GM21447 (cell line): ENCODE measurements around the gene RNF8.
"Not testable (repeated sequence)": the region's sequence is repeated elsewhere in the genome, so short reads cannot be mapped to it uniquely, and the experiment has no call there.

Experiments used
- ATAC-seq: cut with Tn5 transposase; IDR thresholded peaks from one replicate; pipeline ENCODE4 v1.9.1; 2021; ENCODE audit not compliant: unreplicated experiment

Gene RNF8

DNA sequence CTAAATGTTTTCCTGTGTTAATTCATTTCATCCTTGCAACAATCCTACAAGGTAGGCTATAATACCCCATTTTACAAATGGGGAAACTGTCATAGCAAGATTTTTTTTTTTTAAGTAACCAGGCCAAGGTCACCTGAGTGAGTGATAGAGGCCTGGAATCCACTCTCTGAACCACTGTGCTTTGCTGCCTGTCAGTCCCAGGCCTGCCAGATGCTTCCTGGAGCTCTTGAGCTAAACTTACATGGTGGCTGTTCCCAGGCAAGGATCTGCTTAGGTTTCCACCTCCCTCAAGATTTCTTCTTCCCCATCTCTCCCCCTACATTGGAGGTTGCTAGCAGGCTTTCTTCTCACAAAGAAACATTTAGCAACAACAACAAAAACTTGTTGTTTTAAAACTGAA, 32.7 kb upstream of the RNF8 start:
- no peak for ATAC-seq

DNA sequence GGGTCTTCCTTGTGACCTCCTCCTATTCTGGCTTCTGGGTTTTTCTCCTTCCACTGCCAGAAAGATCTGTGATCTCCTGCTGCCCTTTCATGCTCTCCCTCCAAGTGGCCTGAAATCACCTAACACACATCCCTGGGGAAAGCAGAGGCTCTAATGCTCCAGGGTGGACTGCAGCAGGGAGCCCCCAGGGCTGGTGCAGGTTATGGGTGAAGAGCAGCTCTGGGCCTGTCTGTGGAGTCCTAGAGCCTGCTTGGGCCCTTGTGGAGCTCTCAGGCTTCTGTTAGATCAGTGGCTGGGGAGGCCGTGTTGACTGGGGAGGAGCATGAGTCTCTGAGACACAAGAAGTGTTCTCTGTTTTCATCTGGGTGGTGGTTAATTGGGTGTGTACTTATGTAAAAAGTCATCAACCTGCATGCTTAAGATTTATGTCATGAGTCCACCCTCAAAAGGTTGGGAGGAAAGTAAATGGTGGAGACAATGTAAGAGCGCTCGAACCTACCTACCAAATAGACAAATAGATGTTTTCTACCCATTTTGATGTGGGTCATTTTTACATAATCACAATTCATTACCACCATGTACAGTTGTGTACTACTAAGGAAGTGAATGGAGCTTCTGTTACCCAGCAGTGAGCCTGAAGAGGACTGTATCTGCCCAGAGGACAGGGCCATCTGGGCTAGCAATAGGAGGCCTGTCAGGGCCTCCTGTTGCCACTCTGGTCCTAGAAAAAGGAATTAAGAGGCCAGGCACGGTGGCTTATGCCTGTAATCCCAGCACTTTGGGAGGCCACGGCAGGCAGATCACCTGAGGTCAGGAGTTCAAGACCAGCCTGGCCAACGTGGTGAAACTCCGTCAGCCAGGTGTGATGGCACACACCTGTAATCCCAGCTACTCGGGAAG, 32.0 kb upstream of the RNF8 start:
- no peak for ATAC-seq

DNA sequence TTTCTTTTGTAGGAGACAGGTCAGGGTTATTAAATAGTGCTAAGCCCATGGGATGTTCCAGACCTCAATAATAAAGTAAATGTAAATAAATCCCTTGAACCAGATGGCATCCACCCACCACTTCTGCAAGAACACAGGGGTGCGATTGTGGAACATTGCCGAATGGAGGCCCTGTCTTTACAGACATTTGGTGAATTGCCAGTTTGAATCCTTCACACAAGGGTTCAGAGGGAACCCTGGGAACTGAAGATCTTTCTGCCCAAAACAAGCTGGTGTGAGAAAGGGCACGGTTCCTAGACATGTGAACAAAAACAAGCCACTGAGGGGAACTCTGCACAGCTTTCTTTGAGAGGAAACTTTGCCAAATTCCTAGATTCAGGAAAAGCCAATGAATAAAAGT, 30.2 kb upstream of the RNF8 start:
- ATAC-seq = no peak

DNA sequence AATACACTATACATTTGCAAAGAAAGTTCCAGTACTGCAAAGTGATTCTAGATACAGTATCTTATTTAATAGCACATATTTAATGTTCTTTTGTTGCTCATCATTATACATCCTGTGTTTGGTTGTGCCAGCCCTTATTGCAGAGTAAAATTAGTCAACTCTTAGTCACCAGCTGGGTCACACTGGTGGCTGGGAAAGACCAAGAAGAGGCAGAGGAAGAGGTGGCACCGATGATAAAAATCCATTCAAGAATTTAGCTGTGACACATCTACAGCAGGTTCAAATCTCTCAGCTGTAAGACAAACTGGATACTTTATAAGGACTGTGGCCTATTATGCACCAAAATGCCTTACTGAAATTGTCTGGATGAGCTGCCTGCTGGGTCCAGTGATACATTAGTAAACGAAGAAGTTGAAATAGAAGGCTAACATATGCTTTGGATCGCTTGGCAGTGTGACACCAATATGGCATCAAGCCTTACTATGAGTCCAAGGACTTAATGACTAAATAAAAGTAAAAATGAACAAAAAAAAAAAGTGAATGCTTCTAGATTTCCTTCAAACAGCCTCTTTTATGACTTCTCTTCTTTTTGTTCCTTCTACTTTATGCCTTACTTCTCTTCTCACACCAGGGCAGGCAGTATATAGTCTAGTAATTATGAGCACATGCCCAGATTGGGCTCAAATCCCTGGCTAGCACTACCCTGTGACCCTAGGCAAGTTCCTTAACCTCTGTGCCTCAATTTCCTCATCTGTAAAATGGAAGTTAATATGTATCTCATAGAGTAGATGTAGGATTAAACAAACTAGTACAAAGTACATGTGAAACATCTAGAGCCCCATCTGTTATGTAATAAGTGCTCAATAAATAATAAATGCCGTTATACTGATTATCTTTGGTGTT, 29.4 kb upstream of the RNF8 start:
- no peak for ATAC-seq

DNA sequence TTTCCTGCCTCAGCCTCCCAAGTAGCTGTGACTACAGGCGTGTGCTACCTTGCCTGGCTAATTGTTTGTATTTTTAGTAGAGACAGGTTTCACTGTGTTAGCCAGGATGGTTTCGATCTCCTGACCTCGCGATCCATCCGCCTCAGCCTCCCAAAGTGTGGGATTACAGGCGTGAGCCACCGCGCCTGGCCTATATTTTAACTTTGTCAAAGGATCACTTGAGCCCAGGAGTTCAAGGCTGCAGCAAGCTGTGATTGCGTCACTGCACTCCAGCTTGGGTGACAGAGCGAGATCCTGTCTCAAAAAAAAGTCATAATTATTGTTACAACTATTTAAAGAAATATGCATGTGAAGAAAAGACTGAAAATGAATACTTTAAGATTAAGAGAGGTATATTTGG, 23.4 kb upstream of the RNF8 start:
- ATAC-seq = not testable (repeated sequence)

DNA sequence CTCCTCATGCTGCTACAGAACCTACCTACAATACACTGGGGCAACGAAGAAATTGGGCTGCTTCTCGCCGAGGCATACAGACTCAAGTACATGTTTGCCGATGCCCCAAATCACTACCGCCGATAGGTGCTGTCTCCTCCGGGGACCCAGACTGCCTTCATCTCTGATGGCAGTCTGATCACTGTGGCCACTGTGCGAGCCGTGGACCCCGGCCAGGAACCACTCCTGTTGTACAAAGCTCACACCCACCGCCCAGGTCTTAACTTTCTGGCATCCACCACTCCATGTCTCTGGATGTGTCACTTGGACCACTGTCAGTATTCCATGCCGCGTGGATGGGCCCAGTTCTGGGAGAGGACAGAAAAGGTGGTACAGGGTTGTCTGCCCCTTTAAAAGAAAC, 22.7 kb upstream of the RNF8 start:
- no peak for ATAC-seq

DNA sequence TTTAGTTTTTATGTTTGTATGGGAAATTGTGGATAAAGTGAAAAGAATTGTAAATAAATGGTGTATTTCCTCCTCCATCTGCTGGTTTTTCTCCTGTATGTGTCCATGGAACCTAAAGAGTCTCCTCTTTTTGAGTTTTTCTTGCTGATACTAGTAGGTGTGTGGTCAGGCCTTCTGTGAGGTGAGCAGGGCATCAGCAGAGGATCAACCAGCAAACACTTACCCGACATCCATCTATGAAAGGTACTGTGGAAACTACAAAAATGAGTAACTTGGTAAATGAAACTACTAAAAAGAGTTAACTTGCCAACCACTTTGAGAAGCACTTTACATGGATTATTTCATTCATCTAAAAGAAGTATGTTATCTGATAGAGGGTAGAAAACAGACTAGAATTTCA, 20.9 kb upstream of the RNF8 start:
- no peak for ATAC-seq

DNA sequence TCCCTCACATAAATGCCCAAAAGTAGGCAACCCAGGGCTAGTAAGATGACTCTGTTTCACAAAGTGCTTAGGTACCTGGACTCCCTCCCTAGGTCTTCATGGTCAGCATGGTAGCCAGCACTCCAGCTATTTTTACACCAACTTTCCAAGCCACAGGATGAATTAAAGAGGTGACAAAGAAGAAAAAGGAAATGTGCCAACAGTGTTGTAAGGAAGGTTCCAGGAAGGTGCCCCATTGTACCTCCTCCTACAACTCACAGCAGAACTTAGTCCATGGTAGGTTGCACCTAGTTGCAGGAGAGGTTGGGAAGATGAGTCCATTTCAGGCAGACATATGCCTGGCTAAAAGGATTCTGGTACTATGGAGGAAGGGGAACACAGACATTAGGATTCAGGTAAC, 19.7 kb upstream of the RNF8 start:
- no peak for ATAC-seq

DNA sequence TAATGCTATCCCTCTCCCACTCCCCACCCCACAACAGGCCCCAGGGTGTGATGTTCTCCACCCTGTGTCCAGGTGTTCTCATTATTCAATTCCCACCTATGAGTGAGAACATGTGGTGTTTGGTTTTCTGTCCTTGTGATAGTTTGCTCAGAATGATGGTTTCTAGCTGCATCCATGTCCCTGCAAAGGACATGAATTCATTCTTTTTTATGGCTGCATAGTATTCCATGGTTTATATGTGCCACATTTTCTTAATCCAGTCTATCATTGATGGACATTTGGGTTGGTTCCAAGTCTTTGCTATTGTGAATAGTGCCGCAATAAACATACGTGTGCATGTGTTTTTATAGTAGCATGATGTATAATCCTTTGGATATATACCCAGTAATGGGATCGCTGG, 15.5 kb upstream of the RNF8 start:
- not testable (repeated sequence) for ATAC-seq

DNA sequence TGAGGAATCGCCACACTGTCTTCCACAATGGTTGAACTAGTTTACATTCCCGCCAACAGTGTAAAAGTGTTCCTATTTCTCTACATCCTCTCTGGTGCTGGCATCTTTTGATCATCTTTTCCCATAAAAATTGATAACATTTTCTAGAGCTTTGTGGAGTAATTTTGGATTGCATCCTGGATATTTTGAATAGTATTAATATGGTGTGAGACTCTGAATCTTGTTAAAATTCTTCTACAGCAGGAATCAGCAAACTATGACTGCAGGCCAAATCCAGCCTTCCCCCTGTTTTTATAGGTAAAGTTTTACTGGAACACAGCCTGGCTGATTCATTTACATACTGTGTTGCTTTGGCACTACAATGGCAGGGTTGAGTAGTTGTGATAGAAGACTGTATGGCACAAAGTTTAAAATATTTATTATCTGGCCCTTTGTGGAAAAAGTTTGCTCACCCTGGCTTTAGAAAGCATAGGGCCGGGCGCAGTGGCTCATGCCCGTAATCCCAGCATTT, 15.0 kb upstream of the RNF8 start:
- ATAC-seq = no peak

DNA sequence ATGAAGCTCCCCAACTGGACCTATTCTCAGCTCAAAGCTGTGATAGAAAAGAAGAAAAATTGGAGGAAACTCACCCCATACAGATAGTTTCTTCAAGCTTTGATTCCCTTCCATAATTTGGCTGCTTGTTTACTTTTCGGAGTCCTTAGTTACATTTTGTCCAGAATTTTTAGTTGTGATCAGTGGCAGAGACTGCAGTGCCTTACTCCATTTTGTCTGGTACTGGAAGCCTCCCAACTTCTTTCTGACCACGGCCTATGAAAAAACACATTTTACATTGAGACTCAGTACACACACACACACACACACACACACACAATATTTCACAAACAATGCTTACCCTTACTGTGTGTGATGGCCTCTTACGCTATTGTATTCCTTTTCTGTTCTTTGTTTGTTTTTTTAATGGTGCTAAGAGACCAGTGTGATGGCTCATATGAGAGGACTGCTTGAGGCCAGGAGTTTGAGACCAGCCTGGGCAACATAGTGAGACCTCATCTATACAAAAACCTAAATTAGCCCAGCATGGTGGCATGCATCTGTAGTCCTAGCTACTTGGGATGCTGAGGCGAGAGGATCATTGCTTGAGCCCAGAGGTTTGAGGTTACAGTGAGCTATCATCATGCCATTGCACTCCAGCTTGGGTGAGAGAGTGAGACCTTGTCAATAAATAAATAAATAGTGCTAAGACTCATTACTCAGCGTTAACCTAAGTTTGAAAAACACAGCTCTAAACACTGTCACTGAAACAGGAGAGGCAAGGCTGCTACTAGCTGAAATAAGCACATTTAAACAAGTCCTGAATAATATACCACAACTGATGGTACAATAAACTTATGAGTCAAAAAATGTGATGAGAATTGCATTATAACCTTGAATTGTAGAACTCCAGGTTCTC, 13.8 kb upstream of the RNF8 start:
- no peak for ATAC-seq

DNA sequence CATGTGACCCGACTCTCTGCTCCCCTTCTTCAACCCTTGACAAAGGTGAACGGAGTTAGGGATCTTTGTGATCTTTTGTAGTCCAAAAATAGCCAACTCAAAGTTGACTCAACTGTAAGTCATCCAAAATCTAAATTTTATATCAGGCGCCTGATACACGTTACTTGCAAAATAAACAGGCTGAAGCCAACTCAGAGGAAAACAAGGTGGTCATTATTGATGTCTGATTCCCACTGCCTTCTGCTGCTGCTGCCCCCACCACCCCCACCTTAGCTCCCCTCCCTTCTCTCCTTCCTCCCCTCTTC, 13.2 kb upstream of the RNF8 start:
- no peak for ATAC-seq

DNA sequence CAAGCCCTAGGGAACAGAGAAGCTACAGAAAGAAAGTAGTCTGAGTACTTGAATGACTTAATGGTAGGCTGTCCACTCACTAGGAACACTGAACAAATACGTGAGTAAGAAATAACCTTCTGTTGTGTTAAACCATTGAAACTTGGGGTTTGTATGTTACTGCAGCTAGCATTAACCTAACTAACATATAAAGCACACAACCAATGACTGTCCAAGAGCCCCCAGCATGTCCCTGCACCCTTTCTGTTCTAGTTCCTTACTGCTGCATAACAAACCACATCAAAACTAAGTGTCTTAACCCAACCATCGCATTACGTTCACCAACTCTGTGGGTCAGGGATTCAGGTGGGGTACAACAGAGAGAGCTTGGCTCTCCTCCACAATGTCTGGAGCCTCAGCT, 10.5 kb upstream of the RNF8 start:
- ATAC-seq = no peak

DNA sequence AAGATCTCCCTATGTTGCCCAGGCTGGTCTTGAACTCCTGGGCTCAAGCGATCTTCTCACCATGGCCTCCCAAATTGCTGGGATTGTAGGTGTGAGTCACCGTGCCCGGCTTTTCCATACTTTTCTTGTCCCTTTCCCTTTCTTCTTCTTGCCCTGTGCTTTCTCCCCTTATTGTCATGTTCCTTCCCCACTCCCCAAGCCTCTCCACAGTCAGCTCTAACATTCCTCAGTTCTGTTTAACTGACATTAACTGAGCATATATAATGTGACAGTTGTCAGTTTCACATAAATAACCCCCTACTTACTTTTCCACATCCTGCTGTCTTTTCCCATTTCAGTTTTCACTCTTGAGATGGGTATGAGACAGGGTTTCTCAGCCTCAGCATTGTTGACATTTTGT, 9.5 kb upstream of the RNF8 start:
- ATAC-seq = no peak

DNA sequence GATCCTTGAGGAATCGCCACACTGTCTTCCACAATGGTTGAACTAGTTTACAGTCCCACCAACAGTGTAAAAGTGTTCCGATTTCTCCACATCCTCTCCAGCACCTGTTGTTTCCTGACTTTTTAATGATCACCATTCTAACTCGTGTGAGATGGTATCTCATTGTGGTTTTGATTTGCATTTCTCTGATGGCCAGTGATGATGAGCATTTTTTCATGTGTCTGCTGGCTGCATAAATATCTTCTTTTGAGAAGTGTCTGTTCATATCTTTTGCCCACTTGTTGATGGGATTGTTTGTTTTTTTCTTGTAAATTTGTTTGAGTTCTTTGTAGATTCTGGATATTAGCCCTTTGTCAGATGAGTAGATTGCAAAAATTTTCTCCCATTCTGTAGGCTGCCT, 8.0 kb upstream of the RNF8 start:
- not testable (repeated sequence) for ATAC-seq

DNA sequence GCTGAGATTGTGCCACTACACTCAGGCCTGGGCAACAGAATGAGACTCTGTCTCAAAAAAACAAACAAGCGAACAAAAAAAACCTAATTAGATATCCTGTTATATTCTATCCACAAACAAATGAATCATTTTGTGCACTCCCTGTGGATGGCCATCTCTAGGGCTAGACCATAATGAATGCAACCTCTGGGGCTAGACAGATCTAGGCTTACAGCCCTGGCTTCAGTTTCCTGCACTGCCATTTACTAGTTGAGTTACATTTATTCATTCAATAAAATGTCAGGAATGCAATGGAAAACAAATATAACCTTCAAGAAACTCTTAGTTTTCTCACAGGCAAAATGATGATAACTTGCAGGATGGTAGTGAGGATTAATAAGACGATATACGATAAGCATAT, 6.6 kb upstream of the RNF8 start:
- no peak for ATAC-seq

DNA sequence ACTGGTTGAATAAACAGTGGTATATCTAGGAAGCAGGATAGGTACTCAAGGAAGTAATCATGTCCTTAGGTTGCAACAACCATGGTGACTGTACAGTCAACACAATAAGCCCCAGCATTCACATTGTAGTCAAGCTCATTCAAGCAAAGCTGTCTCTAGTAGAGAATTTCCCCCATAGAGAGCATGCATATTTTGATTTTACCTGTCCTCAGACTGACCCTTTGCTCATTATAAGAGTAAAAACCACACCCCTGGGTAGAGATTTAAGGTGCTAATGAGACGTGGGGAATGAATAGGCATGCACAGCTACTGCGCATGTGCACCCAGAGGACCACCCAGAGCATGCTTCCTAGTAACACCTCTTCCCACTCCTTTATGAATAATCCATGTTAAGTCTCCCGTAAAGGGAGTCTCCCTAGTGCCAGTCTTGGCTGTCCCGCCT, 6.1 kb upstream of the RNF8 start:
- ATAC-seq = no peak

DNA sequence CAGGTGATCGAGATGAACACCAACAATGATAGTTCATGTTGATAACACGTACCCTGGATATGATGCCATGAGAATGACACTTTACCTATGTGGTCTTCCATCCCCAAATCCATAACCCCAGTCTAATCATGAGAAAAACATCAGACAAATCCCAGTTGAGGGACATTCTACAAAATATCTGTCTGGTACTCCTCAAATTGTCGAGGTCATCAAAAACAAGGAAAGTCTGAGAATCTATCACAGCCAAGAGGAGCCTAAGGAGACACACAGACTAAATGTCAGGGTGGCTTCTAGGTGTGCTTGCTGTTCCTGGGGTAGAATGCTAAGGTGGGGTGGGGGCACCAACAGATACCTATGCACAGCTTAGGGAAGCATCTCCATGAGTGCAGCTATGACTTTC, 2.8 kb upstream of the RNF8 start:
- ATAC-seq = no peak

DNA sequence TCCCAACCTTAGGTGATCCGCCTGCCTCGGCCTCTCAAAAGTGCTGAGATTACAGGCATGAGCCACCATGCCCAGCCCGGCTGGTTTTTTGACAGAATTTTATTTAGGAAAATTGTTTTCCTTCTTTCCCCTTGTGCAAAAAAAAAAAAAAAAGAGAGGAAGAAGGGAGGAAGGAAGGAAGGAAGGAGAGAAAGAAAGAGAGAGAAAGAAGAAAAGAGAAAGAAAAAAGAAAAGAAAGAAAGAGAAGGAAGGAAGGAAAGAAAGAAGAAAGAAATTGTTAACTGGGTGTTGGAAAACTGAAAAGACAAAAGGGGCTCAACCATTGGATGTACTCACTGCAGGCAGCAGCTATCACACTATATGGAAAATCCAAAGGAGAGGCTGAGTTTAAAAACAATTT, 1.4 kb upstream of the RNF8 start:
- ATAC-seq = no peak

DNA sequence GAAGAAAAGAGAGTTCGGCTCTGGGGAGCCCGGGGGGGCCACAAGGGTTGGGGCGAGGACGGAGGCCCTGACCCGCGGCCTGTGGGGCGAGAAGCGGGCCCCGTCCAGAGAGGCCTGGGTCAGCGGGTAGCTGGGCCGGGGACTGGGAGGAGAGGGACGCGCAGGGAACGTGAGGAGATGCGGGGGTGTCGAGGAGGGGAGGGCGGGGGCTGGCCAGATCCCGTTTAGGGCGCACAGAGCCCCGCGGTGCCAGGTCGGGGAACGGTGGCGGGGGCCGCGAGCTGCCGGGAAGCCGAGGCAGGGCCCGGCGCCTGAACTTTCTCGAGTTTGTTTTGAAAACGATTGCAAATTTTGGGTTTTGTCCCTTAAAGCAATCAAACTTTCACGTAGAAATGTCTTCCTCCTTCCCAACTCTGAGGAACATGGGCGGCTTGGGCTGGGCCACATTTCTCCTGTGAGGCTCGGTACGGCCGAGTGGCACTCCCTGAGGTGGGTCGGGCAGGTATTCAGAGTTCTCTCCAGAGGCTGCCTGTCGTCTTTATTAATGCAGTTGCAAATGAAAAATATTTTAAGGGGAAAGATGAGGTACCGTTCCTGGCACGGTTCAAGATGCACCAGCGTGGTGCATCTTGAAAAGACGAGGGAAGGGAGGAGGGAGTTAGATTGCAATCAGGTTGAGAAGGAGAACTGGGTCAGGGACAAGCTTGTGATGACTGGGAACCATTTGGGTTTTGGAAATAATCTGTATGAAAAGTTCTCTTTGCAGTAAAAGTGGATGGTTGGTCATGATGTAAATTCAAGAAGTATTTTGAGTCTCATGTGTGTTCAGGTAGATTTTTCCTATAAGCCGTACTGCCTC, 972 bp downstream of the RNF8 start:
- ATAC-seq = no peak
